Fibroblast of lung (primary cell): ENCODE measurements around the gene LBHD1. TPM values are rescaled to one million over a fixed set of nuclear protein-coding genes. Genes with fewer than 3 reads are reported as not detected.
A peak's percentile ranks its signal among the peaks of the same experiment; 100 is the strongest.

Source experiments
- DNase-seq, 2 donors: peaks; one replicate each; pipeline versions ENCODE4 v3.0.0 to v3.0.0-alpha.2; 2010; ENCODE audit warnings: low read depth in 2 of 2
- H2AFZ ChIP-seq: 2 replicates; pipeline ENCODE4 v1.5.1; 2012; ENCODE audit warnings: low read length, control low read depth, inconsistent platforms
- H3K27ac ChIP-seq: 2 replicates; pipeline ENCODE4 v1.5.1; 2011; ENCODE audit warnings: low read length, control low read depth; ENCODE audit not compliant: insufficient read depth
- H3K27me3 ChIP-seq: 2 replicates; pipeline ENCODE4 v1.5.1; 2011; ENCODE audit warnings: mild to moderate bottlenecking, low read length; ENCODE audit not compliant: control insufficient read depth, insufficient read depth
- H3K36me3 ChIP-seq: 2 replicates; pipeline ENCODE4 v1.5.1; 2011; ENCODE audit warnings: low read length; ENCODE audit not compliant: control insufficient read depth, insufficient read depth
- H3K4me1 ChIP-seq: 2 replicates; pipeline ENCODE4 v1.5.1; 2011; ENCODE audit warnings: low read length; ENCODE audit not compliant: control insufficient read depth, insufficient read depth; ENCODE audit errors: extremely low read depth
- H3K4me2 ChIP-seq: 2 replicates; pipeline ENCODE4 v1.5.1; 2011; ENCODE audit warnings: low read length, control low read depth; ENCODE audit not compliant: insufficient read depth; ENCODE audit errors: extremely low read depth
- H3K4me3 ChIP-seq, 4 experiments: fragments of 200-600 bp in 1 of 4; sonication (generic) in 1 of 4; replicated peaks in 1 of 4; 2 replicates each; pipeline ENCODE4 v1.5.1; 2011 to 2016; ENCODE audit warnings: low read length in 4 of 4, low read depth in 3 of 4, mild to moderate bottlenecking in 3 of 4, control low read depth in 2 of 4, inconsistent platforms in 1 of 4, mixed read lengths in 1 of 4; ENCODE audit not compliant: insufficient read depth in 1 of 4; ENCODE audit errors: control extremely low read depth in 1 of 4
- H3K79me2 ChIP-seq: 2 replicates; pipeline ENCODE4 v1.5.1; 2012; ENCODE audit warnings: mild to moderate bottlenecking, low read length, inconsistent platforms; ENCODE audit not compliant: control insufficient read depth, insufficient read depth
- H3K9ac ChIP-seq: 2 replicates; pipeline ENCODE4 v1.5.1; 2011; ENCODE audit warnings: mild to moderate bottlenecking, low read length, control low read depth; ENCODE audit not compliant: insufficient read depth
- H3K9me3 ChIP-seq: 2 replicates; pipeline ENCODE4 v1.5.1; 2012; ENCODE audit warnings: low read depth, low read length; ENCODE audit not compliant: control insufficient read depth, insufficient read depth
- H4K20me1 ChIP-seq: 2 replicates; pipeline ENCODE4 v1.5.1; 2011; ENCODE audit warnings: low read length; ENCODE audit not compliant: control insufficient read depth, insufficient read depth; ENCODE audit errors: extremely low read depth
- EZH2 ChIP-seq: IDR thresholded peaks from 2 replicates; pipeline ENCODE4 v1.5.1; 2012; ENCODE audit warnings: low read length, control low read depth, mild to moderate bottlenecking; ENCODE audit errors: missing control alignments
- polyA plus RNA-seq, 2 donors: library from polyadenylated mRNA; depleted of rRNA in 1 of 2; stranded (reverse) in 1 of 2; unstranded in 1 of 2; fragments of >200 nt; gene quantifications; 2 replicates each; pipeline ENCODE4 v1.2.1, GENCODE V29; 2011 to 2012; ENCODE audit warnings: missing spikeins in 1 of 2
- total RNA-seq: library from RNA; depleted of rRNA; stranded (reverse); fragments of >200 nt; gene quantifications from 2 replicates; pipeline ENCODE4 v1.2.1, GENCODE V29; 2014
- TF ChIP-seq, protein P1 (sequence below), 2 donors: IDR thresholded peaks in 1 of 2; conservative IDR thresholded peaks in 1 of 2; 1 replicate in 1 of 2; 2 replicates in 1 of 2; pipeline ENCODE4 v1.5.1; 2011 to 2012; ENCODE audit warnings: low read length in 2 of 2, control low read depth in 1 of 2, inconsistent platforms in 1 of 2, low read depth in 1 of 2, mild to moderate bottlenecking in 1 of 2

Gene LBHD1
- total and polyA plus RNA-seq, 2 donors (not counting 1 experiment from before 2014, with no cell fraction given): 3.4 to 4.5 TPM

DNA sequence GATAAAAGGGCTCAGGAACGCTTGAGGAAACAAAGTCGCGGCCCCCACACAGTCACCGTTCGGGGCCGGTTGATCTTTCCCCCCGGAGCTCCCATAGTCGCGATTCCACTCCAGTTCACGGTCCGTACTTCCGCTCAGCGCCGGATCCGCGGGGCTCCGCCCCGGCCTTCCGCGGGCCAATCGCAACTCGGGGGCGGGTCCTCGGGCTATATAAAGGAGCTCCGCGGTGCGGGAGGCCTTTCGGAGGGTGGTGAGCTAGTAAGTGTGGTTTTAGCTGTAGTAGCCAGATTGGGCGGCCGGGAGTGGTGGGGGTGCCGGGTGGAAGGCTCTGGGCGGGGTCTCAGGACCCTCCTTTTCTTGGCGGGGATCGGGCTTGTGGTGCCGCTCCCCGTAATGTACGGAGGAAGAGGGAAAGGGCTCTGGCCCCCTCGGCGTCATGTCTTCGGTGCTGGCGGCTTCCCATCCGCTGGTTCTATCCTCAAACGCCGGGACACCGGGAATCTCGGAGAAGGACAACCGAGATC, 6.9 kb downstream of the LBHD1 start, which contains the start of the genes C11orf98 and CSKMT:
TSS of gene C11orf98 (minus strand) at position 136 of the 524 bp plus-strand sequence. CDS start at position 95, 41 bp downstream.
TSS of gene CSKMT (plus strand) at position 238 of the 524 bp plus-strand sequence. CDS start 568 bp downstream, outside the sequence.
- Histone ChIP-seq H3K4me1 (peaks cover 10% of the 10 kb centered on the region), H2AFZ (peak within 1 kb of the TSS; percentile 50), H3K9ac (peak within 1 kb of the TSS; percentile 69), H3K4me2 (peak within 1 kb of the TSS; percentile 99), H3K27ac (peak within 1 kb of the TSS; percentile 45), H3K9me3 (no peaks in the 10 kb centered on the region), H3K79me2 (peaks cover 29% of the 10 kb centered on the region), H3K4me3 (peak within 1 kb of the TSS; percentile 43 to 95 (median 80)), H4K20me1 (no peaks in the 10 kb centered on the region), H3K36me3 (peaks cover 15% of the 10 kb centered on the region), H3K27me3 (no peaks in the 10 kb centered on the region)
- DNase-seq: peak; percentile 91 to 95
- TF ChIP-seq, protein P1, sequence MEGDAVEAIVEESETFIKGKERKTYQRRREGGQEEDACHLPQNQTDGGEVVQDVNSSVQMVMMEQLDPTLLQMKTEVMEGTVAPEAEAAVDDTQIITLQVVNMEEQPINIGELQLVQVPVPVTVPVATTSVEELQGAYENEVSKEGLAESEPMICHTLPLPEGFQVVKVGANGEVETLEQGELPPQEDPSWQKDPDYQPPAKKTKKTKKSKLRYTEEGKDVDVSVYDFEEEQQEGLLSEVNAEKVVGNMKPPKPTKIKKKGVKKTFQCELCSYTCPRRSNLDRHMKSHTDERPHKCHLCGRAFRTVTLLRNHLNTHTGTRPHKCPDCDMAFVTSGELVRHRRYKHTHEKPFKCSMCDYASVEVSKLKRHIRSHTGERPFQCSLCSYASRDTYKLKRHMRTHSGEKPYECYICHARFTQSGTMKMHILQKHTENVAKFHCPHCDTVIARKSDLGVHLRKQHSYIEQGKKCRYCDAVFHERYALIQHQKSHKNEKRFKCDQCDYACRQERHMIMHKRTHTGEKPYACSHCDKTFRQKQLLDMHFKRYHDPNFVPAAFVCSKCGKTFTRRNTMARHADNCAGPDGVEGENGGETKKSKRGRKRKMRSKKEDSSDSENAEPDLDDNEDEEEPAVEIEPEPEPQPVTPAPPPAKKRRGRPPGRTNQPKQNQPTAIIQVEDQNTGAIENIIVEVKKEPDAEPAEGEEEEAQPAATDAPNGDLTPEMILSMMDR (conservative IDR thresholded peaks at IDR 0.05 in 1 of 2, IDR thresholded peaks at IDR 0.05 in 1 of 2; ENCODE audit: low read depth in 1 of 2, low read length in 2 of 2): no peak
- TF ChIP-seq EZH2: no peak

DNA sequence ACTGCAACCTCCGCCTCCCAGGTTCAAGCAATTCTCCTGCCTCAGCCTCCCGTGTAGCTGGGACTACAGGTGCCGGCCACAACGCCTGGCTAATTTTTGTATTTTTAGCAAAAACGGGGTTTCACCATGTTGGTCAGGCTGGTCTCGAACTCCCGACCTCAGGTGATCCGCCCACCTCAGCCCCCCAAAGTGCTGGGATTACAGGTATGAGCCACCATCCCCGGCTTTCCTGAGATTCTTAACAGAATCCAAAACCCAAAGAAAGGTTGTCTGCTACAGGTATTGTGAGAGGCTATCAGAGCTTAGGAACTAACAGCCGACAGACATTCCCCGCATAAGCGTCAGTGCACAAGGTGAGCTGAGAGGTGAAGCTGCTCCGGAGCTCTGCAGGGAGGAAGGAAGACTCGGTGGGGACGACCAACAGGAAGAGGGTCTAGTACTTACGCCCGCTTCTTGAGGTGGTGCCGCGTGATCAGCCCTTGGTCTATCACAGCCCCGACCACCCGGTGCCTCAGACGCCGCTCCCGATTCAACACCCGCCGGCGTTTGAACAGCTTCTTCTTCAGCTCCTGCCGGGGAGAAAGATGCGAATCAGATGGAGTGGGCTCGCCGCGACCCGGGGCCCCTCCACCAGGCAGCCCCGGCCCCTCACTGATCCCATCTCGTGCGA, 7.5 kb downstream of the LBHD1 start:
- peak overlapping the region; percentile 43 to 90 (median 70) for H3K4me3 ChIP-seq
- H3K4me1 ChIP-seq: peaks cover 10% of the 10 kb centered on the region
- no peak for TF ChIP-seq EZH2
- TF ChIP-seq, protein P1 (conservative IDR thresholded peaks at IDR 0.05 in 1 of 2, IDR thresholded peaks at IDR 0.05 in 1 of 2; ENCODE audit: low read depth in 1 of 2, low read length in 2 of 2): no peak
- no peaks in the 10 kb centered on the region for H3K9me3 ChIP-seq
- H3K4me2 ChIP-seq: peak overlapping the region; percentile 60
- peaks cover 29% of the 10 kb centered on the region for H3K79me2 ChIP-seq
- peak in 1 of 2 donors; percentile 67 for DNase-seq
- peak overlapping the region; percentile 48 for H3K9ac ChIP-seq
- H4K20me1 ChIP-seq: no peaks in the 10 kb centered on the region
- H3K27ac ChIP-seq: peak overlapping the region; percentile 45
- H2AFZ ChIP-seq: peak overlapping the region; percentile 50
- peaks cover 15% of the 10 kb centered on the region for H3K36me3 ChIP-seq
- H3K27me3 ChIP-seq: no peaks in the 10 kb centered on the region

- no peak overlapping the region for H3K9ac ChIP-seq
- no peaks in the 10 kb centered on the region for H3K9me3 ChIP-seq
- no peak overlapping the region for H3K4me3 ChIP-seq
- TF ChIP-seq EZH2: no peak
- TF ChIP-seq, protein P1 (conservative IDR thresholded peaks at IDR 0.05 in 1 of 2, IDR thresholded peaks at IDR 0.05 in 1 of 2; ENCODE audit: low read depth in 1 of 2, low read length in 2 of 2): no peak
- H2AFZ ChIP-seq: no peak overlapping the region
- no peaks in the 10 kb centered on the region for H3K27me3 ChIP-seq
- no peak overlapping the region for H3K4me2 ChIP-seq
- H3K27ac ChIP-seq: no peak overlapping the region
- no peaks in the 10 kb centered on the region for H3K36me3 ChIP-seq
- H3K79me2 ChIP-seq: peaks cover 11% of the 10 kb centered on the region
- peak in 1 of 2 donors; percentile 46 for DNase-seq
- no peaks in the 10 kb centered on the region for H3K4me1 ChIP-seq
- no peaks in the 10 kb centered on the region for H4K20me1 ChIP-seq
Observed at GRCh38 chr11:62656796-62657429, 15.2 kb downstream of the LBHD1 start.
